VCaP (cell line): ENCODE measurements around the gene AIF1.
A peak's percentile ranks its signal among the peaks of the same experiment; 100 is the strongest.

Experiments
- H3K27ac ChIP-seq: fragments of 450-650 bp; 2 replicates; pipeline ENCODE4 v1.5.1; 2017
- TF ChIP-seq, protein P1 (sequence below): fragments of 450-650 bp; conservative IDR thresholded peaks from 2 replicates; pipeline ENCODE4 v1.5.1; 2017; ENCODE audit warnings: mild to moderate bottlenecking, moderate library complexity

AIF1 gene

DNA sequence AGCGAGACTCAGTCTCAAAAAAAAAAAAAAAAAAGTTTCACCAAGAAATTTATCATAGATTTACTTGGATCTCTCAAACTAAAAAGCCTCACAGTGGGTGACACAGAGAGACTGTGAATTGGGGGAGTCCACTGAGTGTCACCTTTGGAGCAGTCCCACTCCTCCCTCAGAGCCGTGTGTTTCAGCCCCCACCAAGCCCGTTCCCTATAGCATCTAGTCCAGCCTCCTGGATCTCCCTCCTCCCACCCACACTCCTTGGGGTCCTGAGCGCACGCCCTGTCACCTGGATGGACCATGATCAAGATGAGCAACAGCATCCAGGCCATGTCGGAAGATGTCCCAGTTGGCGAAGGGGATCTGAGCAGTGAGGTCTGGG lies 22.6 kb upstream of the AIF1 start:
- no peak overlapping the region for H3K27ac ChIP-seq
- TF ChIP-seq, protein P1, sequence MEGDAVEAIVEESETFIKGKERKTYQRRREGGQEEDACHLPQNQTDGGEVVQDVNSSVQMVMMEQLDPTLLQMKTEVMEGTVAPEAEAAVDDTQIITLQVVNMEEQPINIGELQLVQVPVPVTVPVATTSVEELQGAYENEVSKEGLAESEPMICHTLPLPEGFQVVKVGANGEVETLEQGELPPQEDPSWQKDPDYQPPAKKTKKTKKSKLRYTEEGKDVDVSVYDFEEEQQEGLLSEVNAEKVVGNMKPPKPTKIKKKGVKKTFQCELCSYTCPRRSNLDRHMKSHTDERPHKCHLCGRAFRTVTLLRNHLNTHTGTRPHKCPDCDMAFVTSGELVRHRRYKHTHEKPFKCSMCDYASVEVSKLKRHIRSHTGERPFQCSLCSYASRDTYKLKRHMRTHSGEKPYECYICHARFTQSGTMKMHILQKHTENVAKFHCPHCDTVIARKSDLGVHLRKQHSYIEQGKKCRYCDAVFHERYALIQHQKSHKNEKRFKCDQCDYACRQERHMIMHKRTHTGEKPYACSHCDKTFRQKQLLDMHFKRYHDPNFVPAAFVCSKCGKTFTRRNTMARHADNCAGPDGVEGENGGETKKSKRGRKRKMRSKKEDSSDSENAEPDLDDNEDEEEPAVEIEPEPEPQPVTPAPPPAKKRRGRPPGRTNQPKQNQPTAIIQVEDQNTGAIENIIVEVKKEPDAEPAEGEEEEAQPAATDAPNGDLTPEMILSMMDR, result no peak

GRCh38 chr6:31597006-31597405 lies 18.0 kb upstream of the AIF1 start:
- H3K27ac ChIP-seq, result no peak overlapping the region
- TF ChIP-seq, protein P1, result peak; percentile 61

DNA sequence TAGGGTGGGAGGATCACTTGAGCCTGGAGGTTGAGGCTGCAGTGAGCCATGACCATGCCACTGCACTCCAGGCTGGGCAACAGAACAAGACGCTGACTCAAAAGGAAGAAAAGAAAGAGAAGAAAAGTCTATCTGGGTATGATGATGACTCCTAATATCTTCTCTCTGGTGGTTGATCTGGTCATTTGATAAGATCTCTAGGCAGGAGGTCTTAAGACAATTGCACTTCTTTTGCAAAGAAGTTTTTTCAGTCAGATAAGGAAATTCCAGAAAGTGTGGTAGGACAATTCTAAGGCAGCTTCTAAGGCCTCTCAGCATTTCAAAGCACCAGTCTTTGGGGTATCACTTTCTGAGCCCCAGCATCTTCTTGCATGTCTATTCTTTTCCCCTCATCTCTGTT lies 7.7 kb upstream of the AIF1 start:
- TF ChIP-seq, protein P1, result no peak
- H3K27ac ChIP-seq, result no peak overlapping the region

DNA sequence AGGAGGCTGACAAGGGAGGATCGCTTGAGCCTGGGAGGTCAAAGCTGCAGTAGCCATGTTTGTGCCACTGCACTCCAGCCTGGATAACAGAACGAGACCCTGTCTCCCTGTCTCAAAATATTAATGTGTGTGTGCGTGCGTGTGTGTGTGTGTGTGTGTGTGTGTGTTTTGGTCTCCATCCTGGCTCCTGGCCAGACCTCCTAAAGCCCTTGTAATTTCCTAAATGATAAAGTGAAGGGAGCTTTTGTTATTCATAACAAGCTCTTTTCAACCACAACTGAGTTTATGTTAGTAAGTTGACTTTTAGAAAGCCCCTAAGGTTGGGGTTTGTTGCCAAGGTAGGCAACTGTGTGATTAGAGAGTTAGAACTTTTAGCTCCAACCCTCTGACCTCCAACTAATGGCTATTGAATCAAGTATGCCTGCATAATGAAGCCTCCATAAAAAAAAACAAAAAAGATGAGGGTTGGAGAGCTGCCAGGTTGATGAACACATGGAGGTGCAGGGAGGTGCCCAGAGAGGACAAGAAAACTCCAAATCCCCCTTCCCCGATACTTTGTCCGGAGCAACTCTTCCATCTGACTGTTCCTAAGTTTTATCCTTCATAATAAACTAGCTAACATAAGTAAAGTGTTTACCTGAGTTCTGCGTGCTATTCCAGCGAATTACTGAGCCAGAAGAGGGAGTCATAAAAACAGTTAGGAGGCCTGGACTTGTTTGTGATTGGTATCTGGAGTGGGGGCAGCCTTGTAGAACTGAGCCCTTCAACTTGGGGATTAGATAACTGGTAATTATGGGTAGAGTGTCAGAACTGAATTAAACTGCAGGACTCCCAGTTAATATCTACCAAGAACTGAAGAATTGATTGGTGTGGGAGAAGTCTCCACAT lies 5.3 kb upstream of the AIF1 start:
- TF ChIP-seq, protein P1, result no peak
- peak overlapping the region; percentile 44 for H3K27ac ChIP-seq

GRCh38 chr6:31610968-31611367 lies 4.1 kb upstream of the AIF1 start:
- no peak overlapping the region for H3K27ac ChIP-seq
- TF ChIP-seq, protein P1, result no peak

GRCh38 chr6:31614075-31614619 lies 887 bp upstream of the AIF1 start:
- TF ChIP-seq, protein P1, result no peak
- H3K27ac ChIP-seq, result peak overlapping the region; percentile 38; the same call in 1 of the 2 replicates

DNA sequence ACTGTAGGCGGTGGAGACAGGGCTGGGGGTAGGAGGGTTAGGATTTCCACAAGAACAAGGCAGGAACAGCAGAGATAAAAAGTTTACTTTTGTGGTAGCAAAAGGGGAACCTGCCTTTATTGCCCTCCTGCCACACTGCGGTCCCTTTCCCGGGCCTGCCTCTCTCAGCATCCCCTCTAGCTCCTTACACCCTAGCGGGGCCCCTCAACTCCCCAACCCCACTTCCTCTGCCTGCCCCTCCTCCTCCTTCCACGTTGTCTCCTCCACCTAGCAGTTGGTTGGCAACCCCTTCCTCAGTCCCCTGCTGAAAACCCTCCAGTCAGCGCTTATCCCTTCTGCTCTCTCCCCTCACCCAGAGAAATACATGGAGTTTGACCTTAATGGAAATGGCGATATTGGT lies 714 bp downstream of the AIF1 start:
- no peak overlapping the region for H3K27ac ChIP-seq
- TF ChIP-seq, protein P1, result no peak
